Activated T-helper 2 cell treated with anti-CD3 and anti-CD28 coated beads, Interferon-gamma antibody, Interleukin-2, Interleukin-4, amounts not matched to agents 10 μg/mL and 5 μg/mL and 100 μg/mL, durations not matched to agents 14 hours and 24 hours and 36 hours (primary cell): Measurements from ENCODE around the gene NLRP6. TPM values are rescaled to one million over a fixed set of nuclear protein-coding genes. Genes with fewer than 3 reads are reported as not detected.

Experiments
- DNase-seq: peaks from one replicate; pipeline ENCODE4 v3.0.0; 2021; ENCODE audit warnings: low spot score
- H3K27ac Mint-ChIP-seq: one replicate; pipeline ENCODE4 v1.8.0; 2021; ENCODE audit warnings: mixed read lengths
- H3K27me3 Mint-ChIP-seq: one replicate; pipeline ENCODE4 v1.8.0; 2021; ENCODE audit warnings: low read depth, mixed read lengths
- H3K36me3 Mint-ChIP-seq: one replicate; pipeline ENCODE4 v1.8.0; 2021; ENCODE audit warnings: low read depth, mixed read lengths
- H3K4me1 Mint-ChIP-seq: one replicate; pipeline ENCODE4 v1.8.0; 2021; ENCODE audit warnings: low read depth, mixed read lengths
- H3K4me3 Mint-ChIP-seq: one replicate; pipeline ENCODE4 v1.8.0; 2021; ENCODE audit warnings: low read depth, mild to moderate bottlenecking, moderate library complexity, mixed read lengths
- H3K9me3 Mint-ChIP-seq: one replicate; pipeline ENCODE4 v1.8.0; 2021; ENCODE audit warnings: mixed read lengths
- intact Hi-C: fragments of 100-400 bp; cut with micrococcal nuclease; formaldehyde crosslinking; loops from one replicate; pipeline ENCODE4 v1.15.1; 2023
- total RNA-seq: library from RNA; stranded (reverse); gene quantifications from 2 replicates; pipeline ENCODE4 v1.2.3, GENCODE V29; 2022

The NLRP6 gene
- total RNA-seq, 1 donor from 2014 or later: 1.1 TPM

GRCh38 chr11:295351-296170 lies 17.4 kb downstream of the NLRP6 start:
- no peaks in the 10 kb centered on the region for H3K9me3 Mint-ChIP-seq
- H3K36me3 Mint-ChIP-seq: peaks cover 8% of the 10 kb centered on the region
- H3K4me3 Mint-ChIP-seq: no peak overlapping the region
- H3K27ac Mint-ChIP-seq: no peak overlapping the region
- H3K4me1 Mint-ChIP-seq: peaks cover 9% of the 10 kb centered on the region
- H3K27me3 Mint-ChIP-seq: peaks cover 2% of the 10 kb centered on the region
- intact Hi-C loops: no loop called here
- no peak for DNase-seq

DNA sequence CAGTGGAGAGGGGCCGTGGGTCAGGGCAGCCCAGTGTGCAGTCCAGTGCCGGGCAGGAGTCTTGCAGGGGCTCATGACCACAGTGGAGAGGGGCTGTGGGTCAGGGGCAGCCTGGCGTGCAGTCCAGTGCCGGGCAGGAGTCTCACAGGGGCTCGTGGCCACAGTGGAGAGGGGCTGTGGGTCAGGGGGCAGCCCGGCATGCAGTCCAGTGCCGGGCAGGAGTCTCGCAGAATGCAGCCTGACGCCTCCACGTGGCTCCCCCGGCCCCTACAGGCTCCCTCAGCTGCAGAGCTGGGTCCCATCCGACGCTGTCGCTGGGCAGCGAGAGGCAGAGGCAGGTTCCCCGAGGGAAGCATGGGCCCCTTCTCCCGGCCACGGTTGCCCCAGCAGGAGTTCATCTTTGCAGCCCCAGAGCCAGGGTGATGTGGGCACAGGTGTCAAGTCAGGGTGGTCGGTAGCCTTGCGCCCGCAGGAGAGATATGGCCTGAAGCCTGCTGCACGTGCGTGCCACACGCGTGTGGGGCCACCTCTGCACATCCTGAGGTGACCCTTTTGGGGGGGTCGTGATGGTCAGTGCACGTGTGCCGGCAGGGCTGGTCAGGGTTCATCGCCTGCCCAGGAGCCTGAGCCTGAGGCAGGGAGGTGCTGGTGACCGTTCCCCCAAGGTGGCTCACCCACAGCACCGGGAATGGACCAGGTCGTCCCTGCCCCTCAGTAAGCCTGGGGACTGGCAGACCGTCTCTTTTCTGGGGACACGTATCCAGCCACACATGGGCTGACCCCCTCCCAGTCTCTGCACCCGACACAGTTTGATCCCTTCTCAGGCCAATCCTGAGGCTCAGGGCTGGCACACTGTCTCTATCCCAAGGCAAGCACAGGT lies 18.2 kb downstream of the NLRP6 start:
- intact Hi-C loops: no loop called here
- H3K4me3 Mint-ChIP-seq: no peak overlapping the region

GRCh38 chr11:297051-297585 lies 18.9 kb downstream of the NLRP6 start:
- no peak overlapping the region for H3K4me3 Mint-ChIP-seq

More for the DNA sequence above, 18.2 kb downstream of the NLRP6 start:
- H3K9me3 Mint-ChIP-seq: no peaks in the 10 kb centered on the region
- no peak overlapping the region for H3K27ac Mint-ChIP-seq
- H3K4me1 Mint-ChIP-seq: peaks cover 4% of the 10 kb centered on the region
- DNase-seq: no peak
- H3K36me3 Mint-ChIP-seq: peaks cover 3% of the 10 kb centered on the region
- H3K27me3 Mint-ChIP-seq: peaks cover 7% of the 10 kb centered on the region

DNA sequence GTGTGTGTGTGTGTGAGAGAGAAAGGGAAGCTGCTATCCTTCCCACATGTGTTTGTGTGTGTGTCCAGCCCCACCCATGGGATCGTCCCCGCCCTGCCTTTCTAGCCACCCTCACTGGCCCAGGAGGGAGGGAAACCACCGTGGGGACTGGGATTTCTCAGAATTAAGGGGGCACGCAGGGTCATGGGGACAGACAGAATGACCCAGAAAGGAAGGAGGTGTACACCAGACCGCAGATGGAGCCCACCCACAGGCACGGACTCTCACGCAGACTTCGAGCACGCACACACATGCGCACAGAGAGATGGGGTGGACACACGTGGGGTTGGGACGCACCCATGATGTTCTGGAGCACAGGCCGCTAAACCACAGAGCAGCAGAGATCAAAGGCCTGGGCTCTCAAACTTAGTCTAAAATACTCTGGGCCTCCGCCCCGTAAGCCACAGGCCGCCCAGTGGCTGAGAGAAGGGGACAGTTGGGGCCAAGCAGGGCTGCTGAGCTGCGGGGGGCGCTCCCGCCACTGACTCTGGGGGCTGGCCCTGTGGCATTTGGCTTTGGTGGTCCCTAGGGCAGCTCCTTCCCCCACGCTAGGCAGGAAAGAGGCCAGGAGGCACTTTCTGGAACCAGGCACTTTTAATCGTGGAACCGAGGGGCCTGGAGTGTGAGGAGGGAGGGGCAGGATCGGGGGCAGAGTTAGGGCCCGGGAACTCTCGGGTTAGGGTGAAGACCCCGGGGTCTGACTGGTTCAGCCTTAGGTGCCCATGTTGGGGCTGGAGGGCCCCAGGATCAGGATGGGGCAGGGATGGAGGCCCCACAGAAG lies 19.6 kb downstream of the NLRP6 start:
- peak overlapping the region; percentile 57 for H3K27ac Mint-ChIP-seq
- peaks cover 7% of the 10 kb centered on the region for H3K27me3 Mint-ChIP-seq
- intact Hi-C loops: no loop called here
- peaks cover 5% of the 10 kb centered on the region for H3K4me1 Mint-ChIP-seq
- no peaks in the 10 kb centered on the region for H3K36me3 Mint-ChIP-seq
- no peak for DNase-seq
- H3K9me3 Mint-ChIP-seq: no peaks in the 10 kb centered on the region
- H3K4me3 Mint-ChIP-seq: no peak overlapping the region

More at GRCh38 chr11:297051-297585, 18.9 kb downstream of the NLRP6 start:
- no peak for DNase-seq
- no peaks in the 10 kb centered on the region for H3K36me3 Mint-ChIP-seq
- H3K9me3 Mint-ChIP-seq: no peaks in the 10 kb centered on the region
- peak overlapping the region; percentile 57 for H3K27ac Mint-ChIP-seq
- intact Hi-C loops: no loop called here
- H3K4me1 Mint-ChIP-seq: peaks cover 4% of the 10 kb centered on the region
- H3K27me3 Mint-ChIP-seq: peaks cover 7% of the 10 kb centered on the region

GRCh38 chr11:298406-299065 lies 20.3 kb downstream of the NLRP6 start:
- no peaks in the 10 kb centered on the region for H3K9me3 Mint-ChIP-seq
- intact Hi-C loops: no loop called here
- no peak for DNase-seq
- no peak overlapping the region for H3K27ac Mint-ChIP-seq
- peaks cover 7% of the 10 kb centered on the region for H3K27me3 Mint-ChIP-seq
- H3K36me3 Mint-ChIP-seq: no peaks in the 10 kb centered on the region
- no peak overlapping the region for H3K4me3 Mint-ChIP-seq
- peaks cover 9% of the 10 kb centered on the region for H3K4me1 Mint-ChIP-seq

- Mint-ChIP-seq H3K4me3 (no peak within 1 kb of the TSS), H3K4me1 (peaks cover 9% of the 10 kb centered on the region), H3K36me3 (no peaks in the 10 kb centered on the region), H3K27me3 (peaks cover 7% of the 10 kb centered on the region), H3K27ac (no peak within 1 kb of the TSS), H3K9me3 (no peaks in the 10 kb centered on the region)
- no peak for DNase-seq
- intact Hi-C loops: no loop called here
Observed at GRCh38 chr11:299081-299891, 21.1 kb downstream of the NLRP6 start, which contains the start of gene IFITM5. IFITM5 (minus strand) TSS chr11:299526; CDS start chr11:299490, 36 bp downstream.

GRCh38 chr11:299951-300735 lies 21.9 kb downstream of the NLRP6 start:
- Mint-ChIP-seq H3K27me3 (peaks cover 7% of the 10 kb centered on the region), H3K4me1 (peaks cover 9% of the 10 kb centered on the region), H3K36me3 (no peaks in the 10 kb centered on the region), H3K4me3 (no peak overlapping the region), H3K9me3 (no peaks in the 10 kb centered on the region), H3K27ac (no peak overlapping the region)
- intact Hi-C loops: no loop called here
- DNase-seq: no peak

- Mint-ChIP-seq H3K4me3 (no peak overlapping the region), H3K4me1 (peaks cover 19% of the 10 kb centered on the region), H3K27ac (no peak overlapping the region), H3K9me3 (no peaks in the 10 kb centered on the region), H3K27me3 (peaks cover 7% of the 10 kb centered on the region), H3K36me3 (peaks cover 5% of the 10 kb centered on the region)
- intact Hi-C loops: no loop called here
- no peak for DNase-seq
Observed at GRCh38 chr11:303363-303762, 25.2 kb downstream of the NLRP6 start.

DNA sequence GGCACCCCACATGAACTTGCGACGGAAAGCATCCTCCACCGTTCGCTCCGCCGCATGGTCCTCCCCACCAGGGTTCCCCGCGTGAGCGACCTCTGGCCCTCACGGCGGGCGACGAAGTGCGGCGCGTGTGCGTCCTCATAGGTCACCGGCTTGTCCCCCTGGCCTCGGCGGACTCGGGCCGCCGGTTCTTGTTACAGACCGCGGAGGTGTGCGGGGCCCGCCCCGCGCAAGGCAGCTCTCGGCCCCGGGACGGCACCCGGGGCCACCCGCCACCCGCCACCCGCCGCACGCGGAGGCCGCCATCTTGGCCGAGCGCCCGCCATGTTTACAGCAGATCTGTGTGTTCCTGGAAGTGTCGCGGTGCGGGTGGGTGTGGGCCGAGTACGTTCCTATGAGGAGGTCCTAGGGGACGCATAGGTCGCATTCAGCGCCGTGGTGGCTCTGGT lies 25.9 kb downstream of the NLRP6 start:
- DNase-seq: no peak
- H3K9me3 Mint-ChIP-seq: no peaks in the 10 kb centered on the region
- H3K27ac Mint-ChIP-seq: no peak overlapping the region
- H3K36me3 Mint-ChIP-seq: peaks cover 12% of the 10 kb centered on the region
- H3K27me3 Mint-ChIP-seq: peaks cover 7% of the 10 kb centered on the region
- H3K4me3 Mint-ChIP-seq: no peak overlapping the region
- intact Hi-C loops: no loop called here
- peaks cover 19% of the 10 kb centered on the region for H3K4me1 Mint-ChIP-seq

DNA sequence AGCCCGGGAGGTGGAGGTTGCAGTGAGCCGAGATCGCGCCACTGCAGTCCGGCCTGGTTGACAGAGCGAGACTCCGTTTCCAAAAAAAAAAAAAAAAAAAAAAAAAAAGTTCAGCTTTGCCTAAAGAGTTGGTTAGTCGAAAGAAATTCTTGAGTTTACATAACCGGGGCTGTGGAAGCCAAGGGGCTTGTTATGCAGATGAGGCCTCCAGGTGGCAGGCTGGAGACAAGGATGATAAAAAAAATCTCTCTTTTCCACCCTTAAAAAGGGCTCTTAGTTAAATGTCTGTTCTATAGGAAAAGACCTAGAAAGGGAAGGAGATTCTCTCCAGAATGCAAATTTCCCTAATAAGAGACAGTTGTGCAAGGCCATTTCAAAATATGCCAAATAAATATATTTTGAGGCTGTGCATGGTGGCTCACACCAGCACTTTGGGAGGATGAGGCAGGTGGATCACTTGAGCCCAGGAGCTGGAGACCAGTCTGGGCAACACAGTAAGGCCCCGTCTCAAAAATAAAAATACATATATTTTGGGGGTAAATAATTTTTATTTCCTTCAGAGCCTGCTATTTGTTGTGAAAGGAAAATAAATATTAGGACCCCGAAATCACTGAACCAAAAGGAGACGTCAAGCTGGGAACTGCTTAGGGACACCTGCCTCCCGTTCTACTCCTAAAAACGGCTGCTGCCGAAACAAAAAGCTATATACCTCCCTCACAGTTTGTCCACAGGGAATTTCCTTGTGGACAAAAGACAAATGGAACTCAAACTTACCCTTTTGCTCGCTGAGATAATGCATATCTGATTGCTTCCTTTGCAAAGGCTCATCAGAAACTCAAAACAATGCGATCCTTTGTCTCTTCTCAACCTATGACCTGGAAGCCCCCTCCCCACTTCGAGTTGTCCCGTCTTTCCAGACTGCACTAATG lies 27.0 kb downstream of the NLRP6 start:
- no peak overlapping the region for H3K4me3 Mint-ChIP-seq

More for the DNA sequence above, 27.0 kb downstream of the NLRP6 start:
- DNase-seq: no peak
- Mint-ChIP-seq H3K4me1 (peaks cover 24% of the 10 kb centered on the region), H3K9me3 (no peaks in the 10 kb centered on the region), H3K27me3 (peaks cover 7% of the 10 kb centered on the region), H3K36me3 (peaks cover 21% of the 10 kb centered on the region), H3K27ac (no peak overlapping the region)
- intact Hi-C loops: no loop called here
